Thymus (tissue), 14 donors: ENCODE measurements around the gene MT1X. TPM values are rescaled to one million over a fixed set of nuclear protein-coding genes. Genes with fewer than 3 reads are reported as not detected.
A peak's percentile ranks its signal among the peaks of the same experiment; 100 is the strongest.

Source experiments
- DNase-seq, 9 donors: peaks; one replicate each; pipeline ENCODE4 v3.0.0-alpha.2; 2013; ENCODE audit warnings: low spot score in 9 of 9, low read depth in 6 of 9, missing footprints in 1 of 9
- H3K27ac ChIP-seq, 2 donors: one replicate each; pipeline ENCODE4 v1.5.1; 2013; ENCODE audit warnings: control low read depth in 1 of 2, low read depth in 1 of 2, low read length in 1 of 2, mild to moderate bottlenecking in 1 of 2, moderate library complexity in 1 of 2
- H3K27me3 ChIP-seq, 2 donors: one replicate each; pipeline ENCODE4 v1.5.1; 2013; ENCODE audit warnings: low read length in 1 of 2; ENCODE audit not compliant: control insufficient read depth in 2 of 2, insufficient read depth in 1 of 2
- H3K36me3 ChIP-seq, 2 donors: one replicate each; pipeline ENCODE4 v1.5.1; 2013; ENCODE audit warnings: low read length in 1 of 2, mild to moderate bottlenecking in 1 of 2, moderate library complexity in 1 of 2; ENCODE audit not compliant: control insufficient read depth in 2 of 2, insufficient read depth in 2 of 2
- H3K4me1 ChIP-seq, 2 donors: one replicate each; pipeline ENCODE4 v1.5.1; 2013; ENCODE audit warnings: low read length in 2 of 2; ENCODE audit not compliant: control insufficient read depth in 2 of 2, insufficient read depth in 2 of 2
- H3K4me3 ChIP-seq, 2 donors: one replicate each; pipeline ENCODE4 v1.5.1; 2013; ENCODE audit warnings: low read length in 2 of 2, control low read depth in 1 of 2, mild to moderate bottlenecking in 1 of 2
- H3K9me3 ChIP-seq, 2 donors: one replicate each; pipeline ENCODE4 v1.5.1; 2013; ENCODE audit warnings: low read length in 1 of 2, mild to moderate bottlenecking in 1 of 2; ENCODE audit not compliant: control insufficient read depth in 2 of 2, insufficient read depth in 1 of 2
- WGBS: extraction: QIAGEN DNeasy Blood & Tissue Kit; methylation state at CpG from one replicate; pipeline ENCODE4 v1.1.7; 2013; 5-methylcytosine and 5-hydroxymethylcytosine counted together
- long read RNA-seq, 10 donors: transcript quantifications; one replicate each; lab custom pipeline, GENCODE V29; 2026
- polyA plus RNA-seq: library from polyadenylated mRNA; stranded (reverse); fragments of 200-250 nt; gene quantifications from one replicate; pipeline ENCODE4 v1.2.3, GENCODE V29; 2013
- total RNA-seq: library from RNA; stranded (reverse); fragments of 120-200 nt; gene quantifications from one replicate; pipeline ENCODE4 v1.2.4, GENCODE V29; 2013
- donor health status: healthy.

The MT1X gene
- total RNA-seq (21.2 TPM), polyA plus RNA-seq (3,725 TPM)
- long read RNA-seq, donor 1, partial matches to known transcripts, result 0 of 1 reads
- long read RNA-seq, donor 1, other reads (novel, unspliced or antisense), result 0 of 1 reads
- long read RNA-seq, donor 2, result 0 reads
- long read RNA-seq, donor 3, transcript MT1X-201 (3 exons, 450 nt), result major isoform, 15 of 17 reads
- long read RNA-seq, donor 3, partial matches to known transcripts, result 0 of 17 reads
- long read RNA-seq, donor 3, other reads (novel, unspliced or antisense), result 0 of 17 reads
- long read RNA-seq, donor 4, transcript MT1X-201 (3 exons, 450 nt), result major isoform, 6 of 7 reads
- long read RNA-seq, donor 4, partial matches to known transcripts, result 0 of 7 reads
- long read RNA-seq, donor 4, other reads (novel, unspliced or antisense), result 0 of 7 reads
- long read RNA-seq, donor 5, transcript MT1X-201 (3 exons, 450 nt), result major isoform, 16 of 17 reads
- long read RNA-seq, donor 5, partial matches to known transcripts, result 0 of 17 reads
- long read RNA-seq, donor 5, other reads (novel, unspliced or antisense), result 0 of 17 reads
- long read RNA-seq, donor 6, transcript MT1X-201 (3 exons, 450 nt), result major isoform, 8 of 9 reads
- long read RNA-seq, donor 6, partial matches to known transcripts, result 0 of 9 reads
- long read RNA-seq, donor 6, other reads (novel, unspliced or antisense), result 0 of 9 reads
- long read RNA-seq, donor 7, transcript MT1X-201 (3 exons, 450 nt), result major isoform, 25 of 29 reads
- long read RNA-seq, donor 7, partial matches to known transcripts, result 0 of 29 reads
- long read RNA-seq, donor 7, other reads (novel, unspliced or antisense), result 0 of 29 reads
- long read RNA-seq, donor 8, transcript MT1X-201 (3 exons, 450 nt), result major isoform, 5 of 6 reads
- long read RNA-seq, donor 8, partial matches to known transcripts, result 0 of 6 reads
- long read RNA-seq, donor 8, other reads (novel, unspliced or antisense), result 0 of 6 reads
- long read RNA-seq, donor 9, transcript MT1X-201 (3 exons, 450 nt), result major isoform, 16 of 17 reads
- long read RNA-seq, donor 9, partial matches to known transcripts, result 0 of 17 reads
- long read RNA-seq, donor 9, other reads (novel, unspliced or antisense), result 0 of 17 reads
- long read RNA-seq, donor 10, transcript MT1X-201 (3 exons, 450 nt), result major isoform, 21 of 23 reads
- long read RNA-seq, donor 10, partial matches to known transcripts, result 0 of 23 reads
- long read RNA-seq, donor 10, other reads (novel, unspliced or antisense), result 0 of 23 reads

DNA sequence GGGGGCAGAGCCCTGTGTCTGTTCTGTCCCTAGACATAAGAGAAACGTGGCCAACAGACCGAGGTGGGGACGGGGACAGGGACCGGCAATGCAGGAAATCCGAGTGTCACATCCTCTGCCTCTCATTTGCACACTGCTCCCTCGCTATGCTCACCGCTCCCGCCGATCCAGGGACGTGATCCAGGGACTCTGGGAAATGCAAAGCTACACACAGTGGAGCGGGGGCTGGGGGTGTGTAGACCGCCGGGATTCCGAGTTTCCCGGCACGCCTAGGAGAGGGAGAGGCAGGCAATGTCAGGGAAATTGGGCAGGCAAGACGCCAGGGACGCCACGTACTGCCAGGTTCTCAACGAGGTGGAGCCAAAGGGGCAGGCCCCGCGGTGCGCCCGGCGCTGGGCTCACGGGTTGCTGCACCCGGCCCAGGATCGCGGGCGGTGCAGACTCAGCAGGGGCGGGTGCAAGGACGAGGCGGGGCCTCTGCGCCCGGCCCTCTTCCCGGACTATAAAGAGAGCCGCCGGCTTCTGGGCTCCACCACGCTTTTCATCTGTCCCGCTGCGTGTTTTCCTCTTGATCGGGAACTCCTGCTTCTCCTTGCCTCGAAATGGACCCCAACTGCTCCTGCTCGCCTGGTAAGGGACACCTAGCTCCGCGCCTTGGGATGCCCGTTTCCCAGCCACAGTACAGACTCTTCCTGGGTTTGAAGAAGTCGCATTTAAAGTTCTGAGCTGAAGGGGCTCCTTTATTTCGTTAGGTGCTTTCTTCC lies at the start of gene MT1X:
Gene MT1X (plus strand): TSS at position 532 of the 764 bp plus-strand sequence. CDS start 71 bp downstream, at position 603.
- peaks cover 0 to 23% of the 10 kb centered on the region in 2 donors for H3K27me3 ChIP-seq
- peak; percentile 56 to 93 (median 75) for DNase-seq
- H3K4me1 ChIP-seq, result peaks cover 18 to 22% of the 10 kb centered on the region in 2 donors
- no peaks in the 10 kb centered on the region for H3K36me3 ChIP-seq
- WGBS, result 2% methylated on average over 49 of the region's 49 CpGs
- H3K27ac ChIP-seq, result peak within 1 kb of the TSS; percentile 16 to 87
- H3K9me3 ChIP-seq, result peaks cover 0 to 11% of the 10 kb centered on the region in 2 donors
- H3K4me3 ChIP-seq, result peak within 1 kb of the TSS; percentile 60 to 74

- DNase-seq, result no peak
- Histone ChIP-seq H3K27ac (no peak overlapping the region), H3K27me3 (peaks cover 65 to 99% of the 10 kb centered on the region in 2 donors), H3K4me3 (no peak overlapping the region), H3K36me3 (no peaks in the 10 kb centered on the region), H3K4me1 (peaks cover 3 to 9% of the 10 kb centered on the region in 2 donors), H3K9me3 (no peaks in the 10 kb centered on the region)
- 17% methylated on average over 6 of the region's 6 CpGs for WGBS
These were observed 49.4 kb upstream of the MT1X start for GRCh38 chr16:56632848-56633365.

DNA sequence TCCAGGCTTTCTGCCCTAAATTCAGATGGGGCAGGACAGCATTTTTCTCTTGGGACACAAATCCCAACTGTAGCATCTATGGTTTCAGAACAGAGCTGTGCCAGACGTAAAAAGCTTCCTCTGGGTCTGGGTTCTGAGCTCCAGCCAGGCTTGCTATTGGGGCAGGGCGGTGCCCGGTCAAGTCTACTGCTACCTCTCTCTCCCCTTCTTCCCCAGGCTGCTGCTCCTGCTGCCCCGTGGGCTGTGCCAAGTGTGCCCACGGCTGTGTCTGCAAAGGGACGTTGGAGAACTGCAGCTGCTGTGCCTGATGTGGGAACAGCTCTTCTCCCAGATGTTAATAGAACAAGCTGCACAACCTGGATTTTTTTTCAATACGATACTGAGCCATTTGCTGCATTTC lies 48.7 kb upstream of the MT1X start:
- Histone ChIP-seq H3K36me3 (no peaks in the 10 kb centered on the region), H3K9me3 (no peaks in the 10 kb centered on the region), H3K4me3 (no peak overlapping the region), H3K27me3 (peaks cover 69 to 99% of the 10 kb centered on the region in 2 donors), H3K27ac (no peak overlapping the region), H3K4me1 (peaks cover 3 to 9% of the 10 kb centered on the region in 2 donors)
- no peak for DNase-seq
- WGBS, result 29% methylated on average over 7 of the region's 7 CpGs

DNA sequence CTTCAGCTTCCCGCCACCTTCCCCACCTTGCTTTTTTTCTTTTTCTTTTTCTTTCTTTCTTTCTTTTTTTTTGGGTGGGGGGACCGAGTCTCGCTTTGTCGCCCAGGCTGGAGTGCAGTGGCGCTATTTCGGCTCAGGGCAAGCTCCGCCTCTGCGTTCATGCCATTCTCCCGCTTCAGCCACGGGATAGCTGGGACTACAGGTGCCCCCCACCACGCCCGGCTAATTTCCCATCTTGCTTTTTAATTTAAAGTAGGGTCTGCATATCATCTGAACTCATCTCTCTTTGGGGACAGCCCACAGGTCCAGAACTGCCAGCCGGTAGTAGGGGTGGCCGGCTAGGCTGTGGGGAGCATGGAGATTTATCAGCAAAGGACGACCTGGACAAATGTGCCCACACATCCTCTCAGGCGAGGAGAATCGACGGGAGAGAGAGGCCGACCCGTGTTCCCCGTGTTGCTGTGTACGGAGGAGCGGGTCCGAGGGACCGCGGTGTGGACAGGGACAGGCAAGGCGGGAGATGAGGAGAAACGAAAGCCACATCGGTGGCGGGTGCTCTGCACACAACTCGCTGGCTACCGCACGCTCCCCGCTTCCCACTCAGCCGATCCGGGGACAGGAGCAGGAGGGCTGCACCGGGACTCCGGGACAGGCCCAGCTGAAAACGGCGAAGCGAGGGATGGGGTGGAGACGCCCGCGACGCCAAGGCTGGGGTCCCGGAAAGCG lies 47.4 kb upstream of the MT1X start:
- DNase-seq, result no peak
- H3K9me3 ChIP-seq, result no peaks in the 10 kb centered on the region
- H3K4me1 ChIP-seq, result peaks cover 3 to 9% of the 10 kb centered on the region in 2 donors
- WGBS, result 8% methylated on average over 47 of the region's 47 CpGs
- H3K27me3 ChIP-seq, result peaks cover 74 to 99% of the 10 kb centered on the region in 2 donors
- H3K4me3 ChIP-seq, result no peak overlapping the region
- no peaks in the 10 kb centered on the region for H3K36me3 ChIP-seq
- no peak overlapping the region for H3K27ac ChIP-seq

DNA sequence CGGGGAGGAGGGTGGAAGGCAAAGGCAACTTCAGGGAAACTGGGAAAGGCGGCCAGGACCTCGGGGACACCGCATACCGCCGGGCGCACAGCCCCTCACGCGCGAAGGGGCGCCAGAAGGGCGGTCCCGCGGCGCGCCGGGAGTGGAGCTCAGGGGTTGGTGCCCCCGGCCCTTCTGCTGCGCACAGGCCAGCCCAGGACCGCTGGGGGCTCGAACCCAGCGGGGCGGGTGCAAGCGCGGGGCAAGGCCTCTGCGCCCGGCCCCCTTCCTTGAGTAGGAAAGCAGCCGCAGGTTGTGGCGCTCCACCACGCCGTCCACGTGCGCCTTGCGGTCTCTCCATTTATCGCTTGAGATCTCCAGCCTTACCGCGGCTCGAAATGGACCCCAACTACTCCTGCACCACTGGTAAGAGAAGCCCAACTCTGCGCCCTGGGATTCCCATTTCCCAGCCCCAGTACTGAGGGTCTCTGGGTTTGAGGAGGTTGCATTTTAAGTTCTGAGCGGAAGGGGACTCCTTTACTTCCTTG lies 46.8 kb upstream of the MT1X start:
- no peak overlapping the region for H3K27ac ChIP-seq
- H3K36me3 ChIP-seq, result no peaks in the 10 kb centered on the region
- peaks cover 3 to 9% of the 10 kb centered on the region in 2 donors for H3K4me1 ChIP-seq
- WGBS, result 3% methylated on average over 40 of the region's 40 CpGs
- no peaks in the 10 kb centered on the region for H3K9me3 ChIP-seq
- H3K27me3 ChIP-seq, result peaks cover 70 to 99% of the 10 kb centered on the region in 2 donors
- no peak overlapping the region for H3K4me3 ChIP-seq
- DNase-seq, result no peak

- Histone ChIP-seq H3K27ac (no peak overlapping the region), H3K36me3 (no peaks in the 10 kb centered on the region), H3K9me3 (no peaks in the 10 kb centered on the region), H3K27me3 (peaks cover 69 to 99% of the 10 kb centered on the region in 2 donors), H3K4me1 (peaks cover 3 to 9% of the 10 kb centered on the region in 2 donors), H3K4me3 (no peak overlapping the region)
- no peak for DNase-seq
- 18% methylated on average over 9 of the region's 9 CpGs for WGBS
These were observed 45.5 kb upstream of the MT1X start for GRCh38 chr16:56636616-56637413.
